Upper lobe of left lung (tissue), 6 donors: ENCODE results near the gene ILF3. TPM values are rescaled to one million over a fixed set of nuclear protein-coding genes. Genes with fewer than 3 reads are reported as not detected.

Experiments used
- ATAC-seq, 2 donors: fragments of 200-7000 bp; cut with Tn5 transposase; one replicate each; pipeline ENCODE4 v1.9.1; 2022; ENCODE audit warnings: mild to moderate bottlenecking in 2 of 2, moderate library complexity in 2 of 2; ENCODE audit not compliant: low FRiP score in 2 of 2
- DNase-seq, 2 donors: peaks; one replicate each; pipeline ENCODE4 v3.0.0-alpha.2; 2019 to 2020
- H3K27ac ChIP-seq, 4 donors: fragments of 200-600 bp; sonication (generic); one replicate each; pipeline ENCODE4 v1.5.1; 2016 to 2019
- H3K27me3 ChIP-seq, 4 donors: fragments of 200-600 bp; sonication (generic); one replicate each; pipeline ENCODE4 v1.5.1; 2017 to 2019
- H3K36me3 ChIP-seq, 4 donors: fragments of 200-600 bp; sonication (generic); one replicate each; pipeline ENCODE4 v1.5.1; 2016 to 2019
- H3K4me1 ChIP-seq, 4 donors: fragments of 200-600 bp; sonication (generic); one replicate each; pipeline ENCODE4 v1.5.1; 2018 to 2019
- H3K4me3 ChIP-seq, 4 donors: fragments of 200-600 bp; sonication (generic); one replicate each; pipeline ENCODE4 v1.5.1; 2017 to 2019; ENCODE audit warnings: mild to moderate bottlenecking in 2 of 4, moderate library complexity in 1 of 4
- H3K9me3 ChIP-seq, 4 donors: fragments of 200-600 bp; sonication (generic); one replicate each; pipeline ENCODE4 v1.5.1; 2018 to 2019
- CTCF ChIP-seq, 6 experiments: fragments of 450-650 bp in 4 of 6; fragments of 200-600 bp in 2 of 6; sonication (generic) in 2 of 6; IDR thresholded peaks; one replicate each; pipeline ENCODE4 v1.5.1; 2016 to 2019; ENCODE audit warnings: antibody characterized with exemption in 6 of 6
- EP300 ChIP-seq, 4 donors: sonication (generic); formaldehyde crosslinking; IDR thresholded peaks; one replicate each; pipeline ENCODE4 v1.5.1; 2017; ENCODE audit warnings: antibody characterized with exemption in 4 of 4, control low read depth in 2 of 4
- POLR2A ChIP-seq, 4 donors: fragments of 450-650 bp; IDR thresholded peaks; one replicate each; pipeline ENCODE4 v1.5.1; 2016 to 2017; ENCODE audit warnings: antibody characterized with exemption in 4 of 4, mild to moderate bottlenecking in 2 of 4
- POLR2AphosphoS5 ChIP-seq, 2 donors: sonication (generic); formaldehyde crosslinking; IDR thresholded peaks; one replicate each; pipeline ENCODE4 v1.5.1; 2017; ENCODE audit warnings: antibody characterized with exemption in 2 of 2
- WGBS, 2 donors: methylation state at CpG; one replicate each; pipeline ENCODE4 v1.1.5; 2017 to 2018; 5-methylcytosine and 5-hydroxymethylcytosine counted together
- total RNA-seq, 6 donors: library from RNA; depleted of rRNA in 4 of 6; stranded (reverse); fragments of >200 nt in 4 of 6; gene quantifications; one replicate each; pipeline versions ENCODE4 v1.1.0 to v1.2.1, GENCODE V29; 2016 to 2021
- donor health status: DM: no; HTN: no; CAD: no; lungs with moderate emphysema.
- donor health status: DM: no; HTN: yes; CAD: no; lungs with severe emphysema.

The ILF3 gene
- total RNA-seq, 6 donors from 2014 or later = 121 to 193 (median 169) TPM

- no peak for TF ChIP-seq CTCF (IDR thresholded peaks at IDR 0.05)
- peaks cover 26 to 38% (median 30%) of the 10 kb centered on the region in 4 donors for H3K4me1 ChIP-seq
- no peak overlapping the region for H3K4me3 ChIP-seq
- H3K36me3 ChIP-seq = peaks cover 0 to 5% (median 0%) of the 10 kb centered on the region in 4 donors
- no peak for ATAC-seq
- H3K27me3 ChIP-seq = no peaks in the 10 kb centered on the region
- no peak overlapping the region for H3K27ac ChIP-seq
- 73 to 86% methylated on average over 4 of the region's 4 CpGs for WGBS, 2 donors
- H3K9me3 ChIP-seq = no peaks in the 10 kb centered on the region
- no peak for DNase-seq
Observed at GRCh38 chr19:10651851-10652250, 2.3 kb upstream of the ILF3 start.

GRCh38 chr19:10653482-10653731 lies 739 bp upstream of the ILF3 start:
- H3K27ac ChIP-seq = peak overlapping the region; percentile 94 to 99 (median 97)
- 0 to 2% methylated on average over 7 to 18 of the region's 18 CpGs for whole genome bisulfite sequencing, 2 donors
- H3K9me3 ChIP-seq = no peaks in the 10 kb centered on the region
- peaks cover 0 to 6% (median 3%) of the 10 kb centered on the region in 4 donors for H3K36me3 ChIP-seq
- no peaks in the 10 kb centered on the region for H3K27me3 ChIP-seq
- ATAC-seq (peak in 1 of 2 donors; percentile 26), DNase-seq (no peak)
- peaks cover 28 to 53% (median 39%) of the 10 kb centered on the region in 4 donors for H3K4me1 ChIP-seq
- TF ChIP-seq POLR2A (IDR thresholded peaks at IDR 0.05) (no peak), CTCF (IDR thresholded peaks at IDR 0.05) (no peak)
- peak overlapping the region; percentile 48 to 100 (median 94) for H3K4me3 ChIP-seq

- peaks cover 0 to 6% (median 3%) of the 10 kb centered on the region in 4 donors for H3K36me3 ChIP-seq
- 1% methylated on average over 7 to 41 of the region's 73 CpGs for WGBS, 2 donors
- peaks cover 36 to 64% (median 49%) of the 10 kb centered on the region in 4 donors for H3K4me1 ChIP-seq
- TF ChIP-seq POLR2A (IDR thresholded peaks at IDR 0.05) (no peak), CTCF (IDR thresholded peaks at IDR 0.05) (no peak), EP300 (IDR thresholded peaks at IDR 0.05) (no peak), POLR2AphosphoS5 (IDR thresholded peaks at IDR 0.05) (no peak)
- H3K4me3 ChIP-seq = peak overlapping the region; percentile 85 to 100 (median 94)
- ATAC-seq (peak in 1 of 2 donors; percentile 55), DNase-seq (no peak)
- H3K27me3 ChIP-seq = no peaks in the 10 kb centered on the region
- no peaks in the 10 kb centered on the region for H3K9me3 ChIP-seq
- H3K27ac ChIP-seq = peak overlapping the region; percentile 94 to 99 (median 98)
Observed at GRCh38 chr19:10654610-10655456, 687 bp downstream of the ILF3 start.

GRCh38 chr19:10655457-10656312 lies 1.5 kb downstream of the ILF3 start:
- no peak for ATAC-seq
- no peaks in the 10 kb centered on the region for H3K27me3 ChIP-seq
- H3K9me3 ChIP-seq = no peaks in the 10 kb centered on the region
- peak overlapping the region; percentile 94 to 99 (median 98) for H3K27ac ChIP-seq
- TF ChIP-seq CTCF (IDR thresholded peaks at IDR 0.05) = no peak
- no peak for TF ChIP-seq EP300 (IDR thresholded peaks at IDR 0.05)
- no peak for TF ChIP-seq POLR2A (IDR thresholded peaks at IDR 0.05)
- TF ChIP-seq POLR2AphosphoS5 (IDR thresholded peaks at IDR 0.05) = no peak
- WGBS, 2 donors = 5 to 6% methylated on average over 11 to 16 of the region's 16 CpGs
- peak overlapping the region in 3 of 4 donors; percentile 89 to 100 (median 98) for H3K4me3 ChIP-seq
- peaks cover 44 to 73% (median 58%) of the 10 kb centered on the region in 4 donors for H3K4me1 ChIP-seq
- no peak for DNase-seq
- H3K36me3 ChIP-seq = peaks cover 0 to 6% (median 3%) of the 10 kb centered on the region in 4 donors
